ENCODE data around the gene PRRT1B.
"Not testable (repeated sequence)": the region's sequence is repeated elsewhere in the genome, so short reads cannot be mapped to it uniquely, and the experiment has no call there.

PRRT1B gene

DNA sequence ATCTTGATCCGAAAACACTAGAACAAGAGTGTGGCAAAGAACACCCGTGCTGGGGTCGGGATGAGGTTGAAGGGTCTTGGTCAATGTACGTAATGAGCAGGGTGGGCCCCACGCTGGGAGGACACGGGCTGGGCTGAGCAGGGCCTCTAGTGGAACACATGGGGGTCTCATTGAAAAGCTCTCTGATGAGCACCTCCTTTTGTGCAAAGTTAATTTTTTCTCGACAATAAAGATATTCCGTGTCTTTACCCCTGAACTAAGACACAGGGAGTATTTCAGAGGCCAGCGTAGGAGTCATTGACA is 22.3 kb upstream of the PRRT1B start:
- no peak for DNase-seq

GRCh38 chr9:131523451-131524435 is 21.6 kb upstream of the PRRT1B start:
- no peak for DNase-seq

- DNase-seq: no peak
Observed at GRCh38 chr9:131524665-131525315, 20.5 kb upstream of the PRRT1B start.

DNA sequence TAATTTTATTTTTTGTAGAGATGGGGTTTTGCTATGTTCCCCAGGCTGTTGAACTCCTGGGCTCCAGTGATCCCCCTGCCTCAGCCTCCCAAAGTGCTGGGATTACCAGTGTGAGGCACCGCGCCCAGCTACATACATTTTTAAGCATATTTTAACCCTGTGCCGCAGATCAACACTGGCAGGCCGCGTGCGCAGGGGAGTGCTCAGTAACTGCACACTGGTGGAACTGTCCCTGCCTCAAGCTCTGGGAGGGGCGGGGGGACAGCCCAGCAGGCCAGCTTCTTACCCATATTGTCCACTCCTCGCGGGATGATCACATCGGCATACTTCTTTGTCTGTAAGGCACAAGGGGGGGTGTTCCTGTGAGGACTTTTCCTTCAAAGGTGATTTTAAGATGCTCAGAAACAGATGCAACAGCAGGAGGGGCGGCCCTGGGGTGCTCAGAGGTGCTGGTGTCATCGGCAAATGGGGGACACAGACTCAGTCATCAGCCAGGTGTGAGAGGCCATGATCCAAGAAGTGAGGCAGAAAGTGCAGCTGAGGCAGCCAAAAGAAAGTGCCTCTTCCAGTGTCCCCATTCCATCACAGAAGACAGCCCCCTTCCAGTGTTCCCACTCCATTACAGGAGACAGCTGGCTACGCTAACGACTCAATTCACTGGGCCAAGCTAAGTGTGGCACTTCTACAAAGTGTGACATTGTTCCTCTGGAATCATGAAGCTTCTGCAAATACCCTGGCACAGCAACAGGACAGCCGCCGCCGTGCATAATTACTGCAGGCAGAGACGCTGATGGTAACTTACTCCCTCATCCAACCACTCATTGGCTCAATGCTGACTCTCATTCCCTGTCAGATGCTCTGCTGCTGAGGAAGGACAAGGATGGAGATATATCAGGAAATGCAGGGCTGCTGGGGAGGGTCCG is 19.4 kb upstream of the PRRT1B start:
- no peak for DNase-seq

DNA sequence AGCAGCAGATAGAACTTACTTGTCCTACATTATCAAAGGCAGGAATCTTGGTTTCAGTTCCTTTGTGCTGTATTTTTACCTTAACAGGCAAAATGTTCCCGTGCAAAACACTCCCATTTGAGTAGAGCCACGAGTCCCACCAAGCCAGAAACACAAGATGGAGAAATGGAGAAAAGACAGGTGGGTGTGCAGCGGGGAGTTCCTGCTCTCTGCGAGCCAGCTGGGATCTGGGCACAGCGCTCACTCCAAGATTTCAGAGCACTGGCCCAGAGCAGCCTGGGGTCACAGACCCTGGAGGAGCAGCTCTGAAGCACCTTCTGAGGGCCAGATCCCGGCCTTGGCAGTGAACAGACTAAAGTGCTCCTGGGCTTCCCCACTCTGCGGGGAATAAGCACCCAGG is 17.1 kb upstream of the PRRT1B start:
- DNase-seq: no peak

- no peak for DNase-seq
Observed at GRCh38 chr9:131528886-131529505, 16.3 kb upstream of the PRRT1B start.

- no peak for DNase-seq
Observed at GRCh38 chr9:131529597-131530545, 15.5 kb upstream of the PRRT1B start.

DNA sequence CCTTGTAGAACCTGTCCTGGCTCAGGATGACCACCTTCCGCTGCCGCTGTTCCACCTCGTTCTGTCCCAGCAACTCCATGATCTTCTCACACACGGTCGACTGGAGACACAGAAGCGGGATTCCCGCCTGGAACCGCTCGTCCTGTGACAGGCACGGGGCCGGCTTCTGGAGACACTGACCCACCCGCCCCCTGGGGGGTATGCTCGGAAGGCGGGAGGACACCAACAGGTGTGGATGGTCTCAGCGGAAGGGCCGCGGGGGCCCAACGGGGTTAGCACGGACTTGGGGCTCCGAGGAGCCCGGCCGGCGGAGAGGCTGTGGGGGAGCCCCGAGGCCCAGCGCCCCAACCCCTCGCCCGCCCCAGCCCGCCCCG is 14.8 kb upstream of the PRRT1B start:
- DNase-seq: no peak

DNA sequence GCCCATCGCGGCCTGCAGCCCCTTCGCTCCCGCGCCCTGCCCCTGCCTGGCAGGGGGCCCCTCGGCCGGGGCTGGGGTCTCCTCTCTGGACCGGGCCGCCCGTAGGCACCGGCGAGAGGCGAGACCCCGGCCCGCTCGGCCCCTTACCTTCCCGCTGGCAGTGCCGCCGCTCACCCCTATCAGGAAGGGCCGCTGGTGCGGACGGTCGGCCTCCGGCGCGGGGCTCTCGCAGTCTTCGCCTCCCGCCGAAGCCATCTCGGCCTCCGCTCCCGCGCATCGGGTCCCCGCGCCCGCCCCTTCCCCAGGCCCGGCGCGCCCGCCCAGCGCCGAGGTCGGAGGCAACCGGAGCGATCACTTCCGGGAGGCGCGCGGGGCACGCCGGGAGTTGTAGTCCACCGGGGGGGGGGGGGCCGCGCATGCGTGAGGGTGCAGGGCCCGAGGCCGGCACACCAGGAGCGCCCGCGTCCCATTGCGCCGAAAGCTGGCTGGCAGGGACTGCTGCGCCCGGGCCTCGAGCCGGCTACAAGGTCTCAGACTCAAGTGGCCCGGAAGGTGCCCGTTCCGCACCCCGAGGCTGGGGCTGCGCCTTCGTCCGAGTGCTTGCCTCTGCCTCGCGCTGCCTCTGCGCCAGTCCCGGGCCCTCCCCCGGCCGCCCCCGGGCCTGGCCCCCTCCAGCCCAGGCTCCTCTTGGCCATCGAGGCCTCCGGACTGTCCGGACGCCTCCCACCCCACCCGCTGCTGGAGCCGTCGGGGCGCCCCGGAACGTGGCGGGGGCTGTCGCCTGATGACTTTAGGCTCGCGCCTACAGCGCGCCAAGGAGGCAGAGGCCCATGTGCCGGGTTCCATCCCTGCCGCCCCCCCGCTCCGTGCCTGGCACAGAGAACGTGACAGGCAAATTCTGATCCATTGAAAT is 14.1 kb upstream of the PRRT1B start, which contains the start of gene UCK1:
UCK1 (minus strand) TSS at position 344 of the 913 bp plus-strand sequence; CDS start at position 255, 89 bp downstream.
- DNase-seq: peak; percentile 70

DNA sequence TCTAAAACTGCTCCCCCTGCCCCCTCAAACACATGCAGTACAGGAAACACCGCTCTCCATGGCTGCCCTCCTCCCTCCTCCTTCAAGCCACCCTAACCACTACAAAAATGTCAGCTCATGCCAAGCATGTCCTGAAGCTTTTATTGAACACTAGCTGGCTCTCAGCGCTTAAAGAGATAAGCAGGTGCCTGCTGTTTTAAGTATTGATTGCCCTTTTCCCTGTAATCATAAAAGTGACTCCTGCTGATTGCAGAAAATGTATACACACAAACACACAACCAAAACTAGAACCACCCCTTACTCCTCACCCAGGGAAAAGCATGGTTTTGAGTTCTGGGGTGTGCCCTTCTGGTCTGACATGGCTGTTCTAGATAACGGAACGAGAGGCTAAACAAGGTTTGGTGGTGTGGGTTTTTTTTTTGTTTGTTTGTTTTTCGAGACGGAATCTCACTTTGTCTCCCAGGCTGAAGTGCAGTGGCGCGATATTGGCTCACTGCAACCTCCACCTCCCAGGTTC is 10.5 kb upstream of the PRRT1B start:
- no peak for DNase-seq

DNA sequence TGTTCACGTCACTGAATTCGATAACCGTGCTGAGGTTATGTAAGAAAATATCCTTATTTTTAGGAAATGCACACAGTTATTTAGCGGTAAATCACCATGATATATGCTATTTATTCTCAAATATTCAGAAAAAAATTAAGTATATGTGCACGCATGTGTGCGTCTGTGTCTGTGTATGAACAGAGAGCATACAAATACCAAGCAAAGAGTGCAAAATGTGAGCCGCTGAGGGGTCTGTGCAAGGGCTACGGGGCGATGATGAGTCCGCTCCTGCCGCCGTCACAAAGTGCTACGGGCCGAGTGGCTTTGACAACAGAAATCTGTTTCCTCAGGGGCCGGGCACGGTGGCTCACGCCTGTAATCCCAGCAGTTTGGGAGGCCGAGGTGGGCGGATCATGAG is 7.4 kb upstream of the PRRT1B start:
- DNase-seq: no peak

GRCh38 chr9:131539223-131539923 is 6.0 kb upstream of the PRRT1B start:
- DNase-seq: no peak

- no peak for DNase-seq
Observed at GRCh38 chr9:131543141-131543540, 2.2 kb upstream of the PRRT1B start.

DNA sequence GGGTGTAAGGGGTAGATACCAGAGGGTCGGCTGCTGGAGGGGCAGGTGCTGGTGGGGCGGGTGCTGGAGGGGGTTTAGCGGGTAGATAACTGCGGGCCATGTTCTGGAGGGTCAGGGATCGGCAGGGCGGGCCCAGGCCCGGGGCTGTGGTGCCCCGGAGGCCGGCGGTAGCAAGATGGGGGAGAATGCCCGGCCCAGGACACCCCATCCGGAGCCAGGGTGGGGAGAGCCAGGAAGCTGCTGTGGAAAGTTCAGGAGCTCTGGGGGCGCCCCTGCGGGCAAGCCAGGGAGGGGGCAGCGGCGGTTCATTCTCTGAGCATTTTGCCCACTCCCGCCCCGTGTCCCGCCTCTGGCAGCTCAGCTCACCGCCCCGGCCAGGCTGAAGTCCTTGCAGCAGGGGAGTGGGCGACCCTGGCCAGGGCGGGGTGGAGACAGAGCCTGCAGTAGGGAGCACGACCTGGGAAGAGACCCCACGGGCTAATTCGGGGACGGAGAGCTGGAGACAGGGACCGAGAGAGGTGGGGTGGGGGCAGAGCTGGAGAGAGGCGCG is 538 bp downstream of the PRRT1B start:
- DNase-seq: no peak

- no peak for DNase-seq
Observed at GRCh38 chr9:131546336-131547084, 1.2 kb downstream of the PRRT1B start.

- not testable (repeated sequence) for DNase-seq
Observed at GRCh38 chr9:131549186-131549585, 3.9 kb downstream of the PRRT1B start.

GRCh38 chr9:131550465-131550864 is 5.1 kb downstream of the PRRT1B start:
- DNase-seq: not testable (repeated sequence)

DNA sequence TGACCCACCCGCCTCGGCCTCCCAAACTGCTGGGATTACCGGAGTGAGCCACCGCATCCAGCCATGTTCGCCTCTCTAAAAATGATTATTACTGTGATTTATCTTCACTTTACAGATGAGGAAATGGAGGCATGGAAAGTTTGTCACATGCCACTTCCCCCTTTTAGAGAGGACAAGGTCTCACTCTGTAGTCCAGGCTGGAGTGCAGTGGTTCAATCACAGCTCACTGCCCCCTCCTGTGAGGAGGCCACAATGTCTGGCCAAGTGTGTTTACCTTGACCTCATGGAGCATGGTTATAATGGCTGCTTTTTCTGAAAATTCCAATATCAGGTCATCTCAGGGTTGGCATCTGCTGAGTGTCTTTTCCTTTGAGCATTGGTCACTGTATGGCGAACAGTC is 6.7 kb downstream of the PRRT1B start:
- no peak for DNase-seq
